Upper lobe of right lung (tissue), 1 donor: ENCODE data around the gene AIP. TPM values are rescaled to one million over a fixed set of nuclear protein-coding genes. Genes with fewer than 3 reads are reported as not detected.

Experiments
- ATAC-seq: fragments of 200-7000 bp; cut with Tn5 transposase; one replicate; pipeline ENCODE4 v1.9.1; 2020; ENCODE audit warnings: mild to moderate bottlenecking, moderate library complexity
- DNase-seq: peaks from one replicate; pipeline ENCODE4 v3.0.0-alpha.2; 2020
- H3K27ac ChIP-seq: fragments of 200-600 bp; one replicate; pipeline ENCODE4 v1.8.0; 2022
- H3K27me3 ChIP-seq: fragments of 200-600 bp; one replicate; pipeline ENCODE4 v1.8.0; 2022; ENCODE audit warnings: mild to moderate bottlenecking
- H3K36me3 ChIP-seq: fragments of 200-600 bp; one replicate; pipeline ENCODE4 v1.8.0; 2022
- H3K4me1 ChIP-seq: fragments of 200-600 bp; one replicate; pipeline ENCODE4 v1.8.0; 2022
- H3K4me3 ChIP-seq: fragments of 200-600 bp; one replicate; pipeline ENCODE4 v1.8.0; 2022; ENCODE audit warnings: mild to moderate bottlenecking
- H3K9me3 ChIP-seq: fragments of 200-600 bp; one replicate; pipeline ENCODE4 v1.8.0; 2022
- intact Hi-C: fragments of 100-400 bp; cut with DNase I; formaldehyde crosslinking; loops from one replicate; pipeline ENCODE4 v1.11.0; 2022
- total RNA-seq: library from RNA; stranded (reverse); fragmentation: NEBNext Ultra II Directional; extraction: Animal tissue kit (Norgen Biotek cat#: 25700); gene quantifications from one replicate; pipeline ENCODE4 v1.2.1, GENCODE V29; 2021
- TF ChIP-seq, protein P1 (sequence below): fragments of 200-600 bp; IDR thresholded peaks from one replicate; pipeline ENCODE4 v1.8.0; 2022; ENCODE audit warnings: antibody characterized with exemption
- donor health status: DM: no; HTN: yes; CAD: no; lungs with severe emphysema.

AIP gene
- total RNA-seq, 1 donor from 2014 or later: 87.0 TPM

DNA sequence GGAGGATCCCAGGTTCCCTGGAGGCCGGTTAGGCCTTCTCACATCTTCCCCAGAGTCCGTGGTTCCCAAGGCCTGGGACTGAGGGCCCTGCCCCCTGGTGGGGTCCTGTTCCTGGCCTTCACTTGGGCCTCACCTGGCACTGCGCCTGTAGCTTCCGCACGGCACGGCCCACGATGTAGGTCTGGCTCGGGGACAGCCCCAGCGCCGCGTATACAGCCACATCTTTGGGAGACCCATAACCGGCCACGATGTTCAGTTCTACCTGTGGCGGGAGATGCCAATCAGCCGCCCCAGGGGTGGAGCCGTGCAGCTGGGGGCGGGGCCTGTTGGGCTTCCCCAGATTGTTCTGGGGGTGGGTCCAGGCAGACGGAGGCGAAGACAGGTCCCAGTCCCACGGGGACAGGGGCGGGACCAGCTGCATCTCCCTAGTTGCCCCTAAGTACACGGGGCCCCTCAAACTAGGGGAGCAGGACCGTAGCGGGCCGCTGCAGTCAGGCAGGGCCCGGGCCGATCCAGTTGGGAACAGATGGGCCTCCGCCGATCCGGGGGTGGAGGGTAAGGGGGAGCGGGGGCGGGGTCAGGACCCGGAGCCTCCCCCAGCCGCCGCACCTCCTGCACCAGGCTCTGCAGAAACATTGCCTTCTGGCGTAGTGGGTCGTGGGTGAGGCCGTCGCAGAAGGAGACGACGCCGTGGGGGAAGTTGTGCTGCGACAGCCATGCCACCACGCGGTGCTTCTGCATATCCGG is 10.1 kb downstream of the AIP start:
- ATAC-seq: no peak
- Histone ChIP-seq H3K4me1 (no peaks in the 10 kb centered on the region), H3K4me3 (no peak overlapping the region), H3K9me3 (no peaks in the 10 kb centered on the region), H3K27ac (no peak overlapping the region), H3K36me3 (peaks cover 65% of the 10 kb centered on the region), H3K27me3 (no peaks in the 10 kb centered on the region)
- no peak for DNase-seq
- intact Hi-C loops: no loop called here
- TF ChIP-seq, protein P1, sequence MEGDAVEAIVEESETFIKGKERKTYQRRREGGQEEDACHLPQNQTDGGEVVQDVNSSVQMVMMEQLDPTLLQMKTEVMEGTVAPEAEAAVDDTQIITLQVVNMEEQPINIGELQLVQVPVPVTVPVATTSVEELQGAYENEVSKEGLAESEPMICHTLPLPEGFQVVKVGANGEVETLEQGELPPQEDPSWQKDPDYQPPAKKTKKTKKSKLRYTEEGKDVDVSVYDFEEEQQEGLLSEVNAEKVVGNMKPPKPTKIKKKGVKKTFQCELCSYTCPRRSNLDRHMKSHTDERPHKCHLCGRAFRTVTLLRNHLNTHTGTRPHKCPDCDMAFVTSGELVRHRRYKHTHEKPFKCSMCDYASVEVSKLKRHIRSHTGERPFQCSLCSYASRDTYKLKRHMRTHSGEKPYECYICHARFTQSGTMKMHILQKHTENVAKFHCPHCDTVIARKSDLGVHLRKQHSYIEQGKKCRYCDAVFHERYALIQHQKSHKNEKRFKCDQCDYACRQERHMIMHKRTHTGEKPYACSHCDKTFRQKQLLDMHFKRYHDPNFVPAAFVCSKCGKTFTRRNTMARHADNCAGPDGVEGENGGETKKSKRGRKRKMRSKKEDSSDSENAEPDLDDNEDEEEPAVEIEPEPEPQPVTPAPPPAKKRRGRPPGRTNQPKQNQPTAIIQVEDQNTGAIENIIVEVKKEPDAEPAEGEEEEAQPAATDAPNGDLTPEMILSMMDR: no peak

DNA sequence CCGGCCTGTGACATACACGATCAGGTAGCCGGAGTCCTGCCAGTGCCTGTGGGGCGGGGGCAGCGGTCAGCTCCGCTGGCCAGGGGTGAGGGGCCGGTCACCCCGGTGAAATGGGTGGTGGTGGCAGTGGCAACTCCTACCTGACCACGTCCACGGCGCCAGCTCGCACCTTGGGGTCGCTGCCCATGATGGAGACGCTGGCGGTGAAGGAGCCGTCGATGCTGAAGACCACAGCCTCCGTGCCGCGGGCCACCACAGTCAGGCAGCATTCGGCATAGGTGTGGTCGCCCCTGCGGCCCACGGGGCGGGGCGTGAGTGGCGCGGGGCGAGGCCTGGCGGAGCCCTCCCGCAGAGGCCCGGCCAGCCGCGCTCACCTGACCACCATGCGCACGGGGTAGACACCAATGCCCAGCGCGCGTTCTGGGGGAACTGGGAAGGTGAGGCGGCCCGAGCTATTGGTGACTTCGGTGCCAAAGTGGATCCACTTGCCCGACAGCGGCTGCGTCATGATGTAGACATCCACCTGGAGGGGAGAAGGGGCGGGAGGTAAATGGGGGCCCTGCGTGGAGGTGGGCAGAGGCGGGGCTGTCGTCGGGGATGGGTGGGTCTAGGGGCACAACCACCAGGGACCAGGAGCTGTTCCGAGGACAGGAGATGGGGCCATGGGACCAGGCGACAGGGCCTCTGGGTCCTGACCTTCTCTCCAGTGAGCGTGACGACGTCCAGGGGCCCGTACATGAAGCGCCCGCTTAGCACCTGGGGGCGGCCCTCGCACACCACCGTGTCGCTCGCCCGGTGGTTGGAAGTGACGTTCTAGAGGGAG is 10.9 kb downstream of the AIP start:
- ATAC-seq: no peak
- intact Hi-C loops: no loop called here
- peaks cover 62% of the 10 kb centered on the region for H3K36me3 ChIP-seq

DNA sequence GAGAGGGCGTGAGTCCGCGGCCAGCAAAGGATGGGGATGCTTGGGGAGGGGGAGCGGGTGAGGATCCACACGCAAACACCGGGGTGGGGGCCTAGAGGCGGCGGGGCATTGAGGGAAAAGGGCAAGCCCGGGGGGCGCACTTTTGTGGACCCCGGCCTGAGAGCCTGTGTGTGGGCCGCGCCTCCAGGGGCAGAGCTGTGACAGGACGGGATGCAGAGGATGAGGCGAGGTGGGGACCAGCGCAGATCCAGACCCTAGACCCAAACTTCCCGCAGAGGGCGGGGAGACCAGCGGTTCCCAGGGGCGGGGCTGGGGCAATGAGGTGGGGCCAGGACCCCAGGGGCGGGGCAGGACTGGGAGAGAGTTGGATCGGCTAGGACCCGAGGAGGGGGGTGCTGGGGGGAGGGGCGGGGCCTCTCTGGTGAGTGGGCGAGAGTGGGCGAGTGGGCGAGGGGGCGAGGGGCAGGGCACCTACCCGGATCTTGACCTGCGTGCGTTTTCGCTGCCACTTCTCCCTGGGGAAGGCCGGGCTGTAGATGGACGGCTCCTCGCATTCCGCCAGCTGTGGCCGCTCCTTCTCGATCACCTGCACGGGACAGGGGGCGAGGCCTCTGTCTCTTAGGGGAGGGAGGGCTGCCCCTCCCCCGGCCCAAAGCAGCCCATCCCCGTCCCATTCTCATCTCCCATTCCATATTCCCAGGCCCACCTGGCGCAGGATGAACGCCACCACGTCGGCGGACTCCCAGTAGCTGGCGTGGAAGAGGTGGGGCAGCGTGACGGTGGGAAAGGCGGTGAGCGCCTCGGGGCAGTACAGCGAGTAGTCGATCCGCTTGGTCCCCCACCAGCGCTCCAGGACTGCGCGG is 11.8 kb downstream of the AIP start:
- TF ChIP-seq, protein P1: no peak
- Histone ChIP-seq H3K4me1 (no peaks in the 10 kb centered on the region), H3K27ac (no peak overlapping the region), H3K36me3 (peaks cover 56% of the 10 kb centered on the region), H3K9me3 (no peaks in the 10 kb centered on the region), H3K27me3 (no peaks in the 10 kb centered on the region), H3K4me3 (no peak overlapping the region)
- DNase-seq (no peak), ATAC-seq (no peak)
- intact Hi-C loops: no loop called here

More for the DNA sequence above, 10.9 kb downstream of the AIP start:
- no peak for DNase-seq
- H3K4me1 ChIP-seq: no peaks in the 10 kb centered on the region
- H3K27me3 ChIP-seq: no peaks in the 10 kb centered on the region
- H3K9me3 ChIP-seq: no peaks in the 10 kb centered on the region
- H3K4me3 ChIP-seq: no peak overlapping the region
- TF ChIP-seq, protein P1: no peak
- H3K27ac ChIP-seq: no peak overlapping the region

DNA sequence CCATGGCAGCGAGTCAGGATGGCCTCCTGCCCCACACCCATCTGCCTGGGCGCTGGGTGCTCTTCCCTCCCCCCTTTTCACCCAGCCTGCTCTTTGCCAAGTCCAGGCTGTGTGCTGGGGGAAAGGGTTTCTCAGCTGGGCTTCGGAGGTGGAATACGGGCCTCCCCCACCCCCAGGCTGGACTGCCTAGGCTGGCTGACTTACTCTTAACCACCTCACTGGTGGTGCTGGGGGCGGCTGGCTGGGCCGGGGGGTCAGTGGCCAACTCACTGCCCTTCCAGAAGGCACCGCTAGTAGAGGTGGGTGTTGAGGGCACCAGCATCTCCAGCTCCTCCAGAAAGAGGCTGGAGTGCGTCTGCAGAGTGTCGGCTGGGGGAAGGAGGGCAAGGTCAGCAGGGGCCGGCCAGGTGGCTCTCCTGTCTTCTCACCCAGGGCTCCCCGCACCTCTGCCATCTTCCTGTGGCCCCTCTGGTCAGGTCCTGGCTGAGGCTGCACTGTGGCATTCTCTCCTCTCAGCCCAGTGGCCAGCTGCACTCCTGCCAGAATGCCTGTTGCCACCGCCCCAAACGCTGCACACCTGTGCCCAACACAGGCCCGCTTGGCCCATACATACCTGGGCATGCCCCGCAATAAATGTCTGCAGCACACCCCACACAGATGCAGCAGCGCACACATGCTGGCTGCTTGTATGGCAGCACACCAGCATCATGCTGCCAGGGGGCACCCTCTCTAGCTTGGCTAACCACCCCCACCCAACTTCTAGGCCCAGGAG is 12.6 kb downstream of the AIP start:
- H3K4me1 ChIP-seq: no peaks in the 10 kb centered on the region
- no peak for DNase-seq
- peaks cover 48% of the 10 kb centered on the region for H3K36me3 ChIP-seq
- no peak for ATAC-seq
- no peak overlapping the region for H3K4me3 ChIP-seq
- H3K27me3 ChIP-seq: no peaks in the 10 kb centered on the region
- H3K9me3 ChIP-seq: no peaks in the 10 kb centered on the region
- H3K27ac ChIP-seq: no peak overlapping the region
- TF ChIP-seq, protein P1: no peak
- intact Hi-C loops: no loop called here

DNA sequence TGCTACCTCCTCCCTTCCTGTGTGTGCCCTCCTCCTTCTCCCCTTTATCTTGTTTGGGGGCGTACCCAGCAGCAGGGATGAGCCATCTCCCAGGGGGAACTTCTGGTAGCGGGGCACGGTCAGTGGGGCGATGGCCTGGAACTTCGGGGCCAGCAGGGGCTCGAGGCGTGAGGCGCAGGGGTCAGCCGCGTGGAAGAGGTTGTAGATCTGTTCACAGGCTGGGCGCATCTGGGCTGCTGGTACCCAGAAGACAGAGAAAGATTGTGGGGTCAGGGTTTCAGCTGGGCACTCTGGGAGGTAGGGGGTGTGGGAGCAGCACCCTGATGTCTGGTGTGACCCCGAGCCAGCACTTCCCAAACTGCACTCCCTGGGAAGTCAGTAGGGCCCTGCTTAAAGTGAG is 13.3 kb downstream of the AIP start:
- H3K4me1 ChIP-seq: no peaks in the 10 kb centered on the region
- H3K36me3 ChIP-seq: peaks cover 41% of the 10 kb centered on the region
- TF ChIP-seq, protein P1: no peak
- DNase-seq: no peak
- H3K27me3 ChIP-seq: no peaks in the 10 kb centered on the region
- no peaks in the 10 kb centered on the region for H3K9me3 ChIP-seq
- H3K27ac ChIP-seq: no peak overlapping the region
- no peak for ATAC-seq
- intact Hi-C loops: no loop called here
- H3K4me3 ChIP-seq: no peak overlapping the region
